GM12865 (cell line): ENCODE data around the gene RAP1GAP2.

Experiments
- DNase-seq: peaks from one replicate; pipeline ENCODE4 v3.0.0; 2010; ENCODE audit warnings: low read depth
- H3K4me3 ChIP-seq: 2 replicates; pipeline ENCODE4 v1.5.1; 2011; ENCODE audit warnings: mild to moderate bottlenecking, low read depth, low read length, control low read depth
- CTCF ChIP-seq: IDR thresholded peaks from 2 replicates; pipeline ENCODE4 v1.5.1; 2011; ENCODE audit warnings: low read length, control low read depth, low read depth, inconsistent platforms; ENCODE audit not compliant: insufficient read depth; ENCODE audit errors: missing control alignments

Gene RAP1GAP2

GRCh38 chr17:2875608-2876007 lies 79.4 kb downstream of the RAP1GAP2 start:
- no peak for TF ChIP-seq CTCF
- no peak for DNase-seq
- H3K4me3 ChIP-seq: no peak overlapping the region

- H3K4me3 ChIP-seq: no peak overlapping the region
- TF ChIP-seq CTCF: no peak
- no peak for DNase-seq
Observed at GRCh38 chr17:2876467-2876866, 80.2 kb downstream of the RAP1GAP2 start.

DNA sequence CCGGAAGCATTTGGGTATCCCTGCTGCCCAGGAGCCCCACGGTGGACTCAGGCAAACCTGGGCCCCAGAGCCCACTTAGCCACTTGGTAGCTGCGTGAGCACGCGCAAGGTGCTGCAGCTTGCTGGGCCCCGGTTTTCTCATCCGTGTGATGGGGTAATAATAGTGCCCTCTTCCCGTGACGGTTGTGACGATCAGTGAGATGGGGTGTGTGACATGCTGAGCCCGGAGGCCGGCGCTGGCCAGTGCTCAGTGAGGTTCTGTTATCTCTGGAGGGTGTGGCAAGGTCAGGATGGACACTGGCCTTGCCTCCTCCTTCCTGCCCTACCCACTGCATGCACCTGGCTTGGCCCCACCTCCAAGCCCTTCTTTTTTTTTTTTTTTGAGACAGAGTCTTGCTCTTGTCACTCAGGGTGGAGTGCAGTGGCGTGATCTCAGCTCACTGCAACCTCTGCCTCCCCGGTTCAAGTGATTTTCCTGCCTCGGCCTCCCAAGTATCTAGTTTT lies 82.6 kb downstream of the RAP1GAP2 start:
- no peak for TF ChIP-seq CTCF
- H3K4me3 ChIP-seq: no peak overlapping the region
- DNase-seq: no peak

DNA sequence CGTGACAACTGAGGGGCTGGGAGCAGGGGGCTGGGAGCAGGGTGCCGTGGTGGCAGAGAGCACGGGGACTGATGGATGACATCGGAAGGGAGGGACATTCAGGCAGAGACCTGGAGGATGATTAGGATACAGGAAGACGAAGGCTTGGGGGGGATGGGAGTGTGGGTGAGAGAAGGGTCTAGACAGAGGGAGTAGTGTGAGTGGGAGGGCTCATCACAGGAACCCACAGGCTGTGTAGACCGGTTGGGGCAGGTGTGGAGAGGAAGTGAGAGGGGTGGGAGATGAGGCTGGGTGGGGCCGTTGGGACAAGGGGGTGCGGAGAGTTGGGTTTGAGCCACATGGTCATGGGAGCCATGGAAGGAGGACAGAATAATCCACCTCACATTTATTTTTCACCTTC lies 83.8 kb downstream of the RAP1GAP2 start:
- H3K4me3 ChIP-seq: no peak overlapping the region
- no peak for DNase-seq
- no peak for TF ChIP-seq CTCF

DNA sequence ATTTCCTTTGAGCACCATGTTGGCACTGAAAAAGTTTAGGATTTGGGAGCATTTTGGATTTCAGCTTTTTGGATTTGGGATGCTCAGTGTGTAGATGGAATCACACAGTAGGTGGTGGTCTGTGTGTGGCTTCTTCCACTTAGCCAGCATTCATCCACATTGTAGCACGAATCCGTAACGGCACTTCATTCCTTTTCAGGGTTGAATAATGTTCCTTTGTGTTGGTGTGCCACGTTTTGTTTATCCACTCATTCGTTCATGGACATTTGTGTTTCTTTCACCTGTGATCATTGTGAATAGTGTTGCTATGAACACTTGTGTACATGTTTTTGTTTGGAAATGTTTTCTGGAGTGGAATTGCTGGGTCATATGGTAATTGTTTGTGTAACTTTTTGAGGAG lies 85.1 kb downstream of the RAP1GAP2 start:
- TF ChIP-seq CTCF: no peak
- H3K4me3 ChIP-seq: no peak overlapping the region
- DNase-seq: no peak

DNA sequence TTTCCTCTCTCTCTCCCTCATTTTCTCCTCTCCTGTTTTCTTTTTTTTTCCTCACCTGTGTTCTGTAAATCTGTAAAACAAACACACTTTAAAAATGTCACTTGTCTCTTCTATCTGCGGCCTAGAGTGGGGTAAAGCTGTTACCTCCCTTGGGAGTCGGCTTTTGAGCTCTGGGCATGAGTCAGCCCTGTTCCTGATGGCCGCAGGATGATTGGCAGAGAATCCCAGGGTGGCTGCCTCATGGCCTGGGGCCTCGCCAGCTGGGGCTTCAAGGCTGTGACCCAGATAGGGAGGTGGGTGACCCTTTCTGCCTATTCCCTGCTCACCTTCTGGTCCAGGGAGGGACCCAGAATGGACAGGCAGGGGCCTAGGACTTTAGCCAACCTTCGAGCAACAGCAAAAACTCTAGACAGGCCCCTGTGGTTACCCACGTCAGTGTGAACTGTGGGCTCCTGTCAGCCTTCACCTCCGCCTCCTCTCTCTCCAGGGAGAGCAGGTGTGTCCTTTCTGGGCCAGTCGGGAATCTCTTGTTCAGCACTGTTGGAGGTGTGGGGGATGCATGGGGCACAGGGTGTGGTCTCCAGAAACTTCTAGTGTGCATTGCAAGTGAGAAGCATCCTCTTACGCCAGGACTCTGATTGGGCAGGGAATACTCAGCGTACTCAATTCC lies 87.4 kb downstream of the RAP1GAP2 start:
- no peak overlapping the region for H3K4me3 ChIP-seq
- DNase-seq: no peak
- no peak for TF ChIP-seq CTCF

DNA sequence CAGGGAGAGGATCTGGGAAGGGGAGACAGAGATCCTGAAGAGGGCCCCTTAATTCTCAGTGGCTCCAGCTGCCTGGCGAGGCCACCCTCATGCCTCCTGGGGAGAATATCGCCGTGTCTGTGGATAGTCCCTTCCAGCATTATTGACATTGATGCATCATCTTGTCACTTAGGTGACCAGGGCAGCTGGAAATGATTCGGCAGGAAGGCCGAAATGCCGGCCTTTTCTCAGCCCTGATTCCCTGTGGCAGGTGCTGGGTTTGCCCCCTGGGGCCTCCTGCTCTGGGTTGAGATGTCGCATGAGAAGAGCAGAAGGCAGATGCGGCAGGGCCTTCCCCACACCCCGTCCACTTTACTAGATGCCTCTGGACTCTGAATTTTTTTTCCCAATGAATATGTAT lies 89.5 kb downstream of the RAP1GAP2 start:
- no peak for DNase-seq
- no peak for TF ChIP-seq CTCF
- H3K4me3 ChIP-seq: no peak overlapping the region
